AG09309 (cell line): ENCODE data around the gene SNORC.
"Not testable (repeated sequence)": the region's sequence is repeated elsewhere in the genome, so short reads cannot be mapped to it uniquely, and the experiment has no call there.

Source experiments
- DNase-seq: peaks from one replicate; pipeline ENCODE4 v3.0.0-alpha.2; 2010; ENCODE audit warnings: low read depth
- H3K4me3 ChIP-seq: 2 replicates; pipeline ENCODE4 v1.5.1; 2011; ENCODE audit warnings: mild to moderate bottlenecking, low read depth, low read length, moderate library complexity; ENCODE audit not compliant: control insufficient read depth
- CTCF ChIP-seq: IDR thresholded peaks from 2 replicates; pipeline ENCODE4 v1.5.1; 2011; ENCODE audit warnings: mild to moderate bottlenecking, low read depth, low read length, inconsistent platforms; ENCODE audit not compliant: insufficient read depth, control insufficient read depth; ENCODE audit errors: missing control alignments

SNORC gene

GRCh38 chr2:232839411-232840079 is 30.5 kb upstream of the SNORC start:
- no peak overlapping the region for H3K4me3 ChIP-seq
- TF ChIP-seq CTCF = no peak
- no peak for DNase-seq

- no peak for DNase-seq
- H3K4me3 ChIP-seq = no peak overlapping the region
- no peak for TF ChIP-seq CTCF
Observed at GRCh38 chr2:232842689-232843088, 27.4 kb upstream of the SNORC start.

- H3K4me3 ChIP-seq = no peak overlapping the region
- TF ChIP-seq CTCF = peak; percentile 21
- no peak for DNase-seq
Observed at GRCh38 chr2:232843834-232844233, 26.2 kb upstream of the SNORC start.

GRCh38 chr2:232846055-232846454 is 24.0 kb upstream of the SNORC start:
- DNase-seq = no peak
- H3K4me3 ChIP-seq = no peak overlapping the region
- no peak for TF ChIP-seq CTCF

GRCh38 chr2:232850039-232850438 is 20.0 kb upstream of the SNORC start:
- DNase-seq = no peak
- no peak for TF ChIP-seq CTCF
- H3K4me3 ChIP-seq = no peak overlapping the region

GRCh38 chr2:232852081-232852480 is 18.0 kb upstream of the SNORC start:
- not testable (repeated sequence) for H3K4me3 ChIP-seq, DNase-seq

- H3K4me3 ChIP-seq = no peak overlapping the region
- TF ChIP-seq CTCF = no peak
- no peak for DNase-seq
Observed at GRCh38 chr2:232852676-232853075, 17.4 kb upstream of the SNORC start.
